AG04449 (cell line): ENCODE measurements around the gene TEX36.

Experiments
- CTCF ChIA-PET: fragments of 350-600 bp; formaldehyde crosslinking; extraction: SDS; loops from one replicate; lab custom pipeline; 2021; ENCODE audit warnings: antibody characterized with exemption; lab: Yijun Ruan, JAX
- POLR2A ChIA-PET: fragments of 400-600, 350-600 bp; formaldehyde crosslinking; extraction: SDS; loops from one replicate; lab custom pipeline; 2020; ENCODE audit warnings: antibody characterized with exemption, inconsistent platforms; lab: Yijun Ruan, JAX
- DNase-seq: peaks from one replicate; pipeline ENCODE4 v3.0.0-alpha.2; 2010; ENCODE audit warnings: low read depth, low spot score
- H3K4me3 ChIP-seq: 2 replicates; pipeline ENCODE4 v1.5.1; 2011; ENCODE audit warnings: low read depth, mild to moderate bottlenecking, control low read depth, low read length
- CTCF ChIP-seq: IDR thresholded peaks from one replicate; pipeline ENCODE4 v1.5.1; 2011; ENCODE audit warnings: mild to moderate bottlenecking, moderate library complexity, low read length, control low read depth, inconsistent platforms; ENCODE audit not compliant: insufficient read depth; ENCODE audit errors: missing control alignments

TEX36 gene

GRCh38 chr10:125608474-125608873, 74.5 kb downstream of the TEX36 start:
- POLR2A ChIA-PET: no interaction called here
- DNase-seq: no peak
- H3K4me3 ChIP-seq: no peak overlapping the region
- CTCF ChIA-PET: no interaction called here
- no peak for TF ChIP-seq CTCF

- no peak for TF ChIP-seq CTCF
- H3K4me3 ChIP-seq: no peak overlapping the region
- ChIA-PET CTCF (no interaction called here), POLR2A (no interaction called here)
- DNase-seq: no peak
Observed at GRCh38 chr10:125607689-125608290, 75.2 kb downstream of the TEX36 start.

GRCh38 chr10:125606414-125607010, 76.5 kb downstream of the TEX36 start:
- ChIA-PET CTCF (no interaction called here), POLR2A (no interaction called here)
- TF ChIP-seq CTCF: no peak
- no peak overlapping the region for H3K4me3 ChIP-seq
- no peak for DNase-seq
